HCT116 (cell line): ENCODE data around the gene TASL. TPM values are rescaled to one million over a fixed set of nuclear protein-coding genes. Genes with fewer than 3 reads are reported as not detected.

ENCODE experiments used
- ATAC-seq: fragments of 200-7000 bp; cut with Tn5 transposase; 2 replicates; pipeline ENCODE4 v1.9.1; 2020; ENCODE audit warnings: mild to moderate bottlenecking, moderate library complexity
- BruUV-seq: library from RNA; stranded (reverse); fragments of 400-500 nt; replicated peaks from 2 replicates; lab custom pipeline; 2021; lab: Mats Ljungman, UMichigan
- CTCF ChIA-PET: fragments of 300-600 bp; sonication (Branson Sonifier 250); formaldehyde crosslinking; loops from one replicate; lab custom pipeline; 2021; ENCODE audit warnings: antibody characterized with exemption; lab: Charles Lee
- POLR2A ChIA-PET: fragments of 300-600, 350-600 bp; sonication (Branson Sonifier 250); formaldehyde crosslinking; loops from one replicate; lab custom pipeline; 2021; ENCODE audit warnings: antibody characterized with exemption; lab: Charles Lee
- RAD21 ChIA-PET, 2 experiments: fragments of 300-600 bp; sonication (Branson Sonifier 250); formaldehyde crosslinking; loops; one replicate each; lab custom pipeline; 2023; ENCODE audit warnings: low total read pairs in 2 of 2; ENCODE audit not compliant: uncharacterized antibody in 2 of 2, unreplicated experiment in 2 of 2, low non-redundant PET in 1 of 2; lab: Charles Lee
- DNase-seq: peaks from one replicate; pipeline ENCODE4 v3.0.0-alpha.2; 2010; ENCODE audit warnings: low read depth, low spot score
- H2AFZ ChIP-seq: fragments of 200-600 bp; shearing (Covaris generic), sonication (generic); 2 replicates; pipeline ENCODE4 v1.6.1; 2017; ENCODE audit warnings: low read depth, mixed run types, mixed read lengths, antibody characterized with exemption, low read length; ENCODE audit not compliant: poor library complexity, severe bottlenecking
- H3K27ac ChIP-seq: 2 replicates; pipeline ENCODE4 v1.5.1; 2012; ENCODE audit warnings: low read depth, low read length
- H3K27me3 ChIP-seq: fragments of 200-600 bp; sonication (generic); 2 replicates; pipeline ENCODE4 v1.6.1; 2016; ENCODE audit warnings: mixed run types, low read length, mixed read lengths; ENCODE audit not compliant: insufficient read depth
- H3K36me3 ChIP-seq, 2 experiments: fragments of 200-500 bp in 1 of 2; fragments of 200-600 bp in 1 of 2; sonication (Bioruptor generic) in 1 of 2; sonication (generic) in 1 of 2; 2 replicates each; pipeline versions ENCODE4 v1.5.1 to v1.6.1; 2014 to 2016; ENCODE audit warnings: low read length in 2 of 2, inconsistent platforms in 1 of 2, mixed read lengths in 1 of 2, mixed run types in 1 of 2; ENCODE audit not compliant: insufficient read depth in 2 of 2, control insufficient read depth in 1 of 2
- H3K4me1 ChIP-seq, 2 experiments: fragments of 200-600 bp in 1 of 2; sonication (generic) in 1 of 2; 2 replicates each; pipeline versions ENCODE4 v1.5.1 to v1.6.1; 2012 to 2017; ENCODE audit warnings: low read length in 2 of 2, inconsistent platforms in 1 of 2, mild to moderate bottlenecking in 1 of 2, mixed read lengths in 1 of 2, mixed run types in 1 of 2, moderate library complexity in 1 of 2; ENCODE audit not compliant: insufficient read depth in 2 of 2, control insufficient read depth in 1 of 2
- H3K4me2 ChIP-seq: fragments of 200-600 bp; sonication (generic); 2 replicates; pipeline ENCODE4 v1.6.1; 2017; ENCODE audit warnings: mixed run types, low read length, mixed read lengths
- H3K4me3 ChIP-seq, 2 experiments: fragments of 200-600 bp in 1 of 2; sonication (generic) in 1 of 2; replicated peaks in 1 of 2; 2 replicates each; pipeline ENCODE4 v1.5.1; 2011 to 2016; ENCODE audit warnings: low read length in 2 of 2, control low read depth in 1 of 2, low read depth in 1 of 2, mild to moderate bottlenecking in 1 of 2, mixed read lengths in 1 of 2, mixed run types in 1 of 2
- H3K79me2 ChIP-seq: fragments of 200-600 bp; sonication (generic); 2 replicates; pipeline ENCODE4 v1.6.1; 2017; ENCODE audit warnings: mild to moderate bottlenecking, mixed run types, low read length, moderate library complexity, mixed read lengths; ENCODE audit not compliant: insufficient read depth
- H3K9ac ChIP-seq: fragments of 200-600 bp; sonication (generic); 2 replicates; pipeline ENCODE4 v1.6.1; 2016; ENCODE audit warnings: low read length, mixed read lengths
- H3K9me2 ChIP-seq: fragments of 200-600 bp; sonication (generic), shearing (Covaris generic); 2 replicates; pipeline ENCODE4 v1.6.1; 2017; ENCODE audit warnings: mixed run types, mild to moderate bottlenecking, moderate library complexity; ENCODE audit not compliant: insufficient read depth
- H3K9me3 ChIP-seq, 2 experiments: fragments of 200-500 bp in 1 of 2; fragments of 200-600 bp in 1 of 2; sonication (Bioruptor generic) in 1 of 2; sonication (generic) in 1 of 2; 2 replicates each; pipeline ENCODE4 v1.6.1; 2014 to 2017; ENCODE audit warnings: low read length in 2 of 2, mixed read lengths in 2 of 2, inconsistent platforms in 1 of 2, low read depth in 1 of 2, mild to moderate bottlenecking in 1 of 2, mixed run types in 1 of 2, moderate library complexity in 1 of 2; ENCODE audit not compliant: control insufficient read depth in 1 of 2, insufficient read depth in 1 of 2
- H4K20me1 ChIP-seq: fragments of 200-600 bp; sonication (generic), shearing (Covaris generic); 2 replicates; pipeline ENCODE4 v1.6.1; 2017; ENCODE audit warnings: mixed run types, mild to moderate bottlenecking, moderate library complexity; ENCODE audit not compliant: insufficient read depth
- CBX3 ChIP-seq: IDR thresholded peaks from 2 replicates; pipeline ENCODE4 v1.6.1; 2012; ENCODE audit warnings: low read depth
- CEBPB ChIP-seq: IDR thresholded peaks from 2 replicates; pipeline ENCODE4 v1.6.1; 2012; ENCODE audit warnings: low read depth
- EGR1 ChIP-seq: IDR thresholded peaks from 2 replicates; pipeline ENCODE4 v1.6.1; 2012; ENCODE audit warnings: low read depth
- ELF1 ChIP-seq: IDR thresholded peaks from 2 replicates; pipeline ENCODE4 v1.6.1; 2012; ENCODE audit warnings: low read depth, borderline replicate concordance
- EZH2 ChIP-seq: fragments of 200-600 bp; sonication (generic); IDR thresholded peaks from 2 replicates; pipeline ENCODE4 v1.6.1; 2017; ENCODE audit warnings: antibody characterized with exemption, mixed run types
- EZH2phosphoT487 ChIP-seq: fragments of 200-600 bp; IDR thresholded peaks from 2 replicates; pipeline ENCODE4 v1.6.1; 2018; ENCODE audit warnings: antibody characterized with exemption, borderline replicate concordance
- FOSL1 ChIP-seq: IDR thresholded peaks from 2 replicates; pipeline ENCODE4 v1.6.1; 2012; ENCODE audit warnings: low read depth
- JUND ChIP-seq: IDR thresholded peaks from 2 replicates; pipeline ENCODE4 v1.6.1; 2012
- POLR2A ChIP-seq: IDR thresholded peaks from 2 replicates; pipeline ENCODE4 v1.7.0; 2011; ENCODE audit warnings: borderline replicate concordance; ENCODE audit not compliant: insufficient read depth, insufficient read length; ENCODE audit errors: extremely low read depth
- POLR2AphosphoS5 ChIP-seq: IDR thresholded peaks from 2 replicates; pipeline ENCODE4 v1.6.1; 2011; ENCODE audit warnings: mild to moderate bottlenecking, low read depth, low read length, moderate library complexity
- RAD21 ChIP-seq: IDR thresholded peaks from 2 replicates; pipeline ENCODE4 v1.6.1; 2012; ENCODE audit warnings: low read depth, mild to moderate bottlenecking
- REST ChIP-seq: IDR thresholded peaks from 2 replicates; pipeline ENCODE4 v1.6.1; 2012; ENCODE audit warnings: low read depth
- SP1 ChIP-seq: IDR thresholded peaks from 2 replicates; pipeline ENCODE4 v1.6.1; 2012; ENCODE audit warnings: low read depth
- TCF7L2 ChIP-seq: IDR thresholded peaks from 2 replicates; pipeline ENCODE4 v1.7.0; 2011; ENCODE audit warnings: borderline replicate concordance, inconsistent platforms; ENCODE audit not compliant: insufficient read depth, insufficient read length; ENCODE audit errors: extremely low read depth
- YY1 ChIP-seq: IDR thresholded peaks from 2 replicates; pipeline ENCODE4 v1.6.1; 2011; ENCODE audit warnings: low read length, low read depth, moderate library complexity, mild to moderate bottlenecking; ENCODE audit not compliant: insufficient replicate concordance; ENCODE audit errors: extremely low read depth
- ZBTB33 ChIP-seq: IDR thresholded peaks from 2 replicates; pipeline ENCODE4 v1.6.1; 2011; ENCODE audit warnings: mild to moderate bottlenecking, low read length, moderate library complexity; ENCODE audit not compliant: insufficient replicate concordance; ENCODE audit errors: extremely low read depth
- ZFX ChIP-seq: fragments of 450-650 bp; IDR thresholded peaks from 2 replicates; pipeline ENCODE4 v1.6.1; 2017
- ZNF274 ChIP-seq: fragments of 200-500 bp; sonication (Bioruptor generic); IDR thresholded peaks from 2 replicates; pipeline ENCODE4 v1.6.1; 2014; ENCODE audit warnings: mild to moderate bottlenecking, low read depth, low read length, inconsistent platforms
- intact Hi-C: fragments of 100-400 bp; cut with micrococcal nuclease; formaldehyde crosslinking; loops from 2 replicates; pipeline ENCODE4 v1.10.0; 2022
- total RNA-seq: library from RNA; stranded (reverse); gene quantifications from one replicate; pipeline ENCODE4 v1.2.1, GENCODE V29; 2021; ENCODE audit not compliant: unreplicated experiment
- TF ChIP-seq, protein P1 (sequence below): IDR thresholded peaks from 2 replicates; pipeline ENCODE4 v1.6.1; 2012
- TF ChIP-seq, protein P2 (sequence below): IDR thresholded peaks from 2 replicates; pipeline ENCODE4 v1.6.1; 2012

The TASL gene
- total RNA-seq, 1 experiment from 2014 or later: not detected

DNA sequence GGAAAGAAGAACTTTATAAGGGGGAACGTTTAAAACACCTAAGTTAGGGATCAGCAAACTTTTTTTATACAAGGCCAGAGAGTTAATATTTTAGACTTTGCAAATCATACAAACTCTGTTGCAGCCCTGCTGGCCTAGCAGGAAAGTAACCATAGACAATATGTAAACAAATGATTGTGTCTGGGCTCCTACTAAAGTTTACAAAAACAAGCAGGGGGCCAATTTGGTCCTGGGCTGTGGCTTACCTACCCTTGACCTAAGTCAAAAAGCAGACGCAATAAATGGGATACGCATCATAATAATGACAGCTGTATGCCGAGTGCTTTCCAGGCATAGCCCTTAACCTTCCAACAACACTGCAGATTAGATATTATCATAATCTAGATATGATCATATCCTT is 4.9 kb downstream of the TASL start:
- H3K9me2 ChIP-seq: no peaks in the 10 kb centered on the region
- H3K9me3 ChIP-seq: no peaks in the 10 kb centered on the region
- H3K27ac ChIP-seq: no peak overlapping the region
- TF ChIP-seq ELF1: no peak
- no peak for TF ChIP-seq EZH2
- TF ChIP-seq SP1: no peak
- TF ChIP-seq TCF7L2: no peak
- no peak for TF ChIP-seq POLR2AphosphoS5
- TF ChIP-seq POLR2A: no peak
- no peak for TF ChIP-seq ZFX
- TF ChIP-seq YY1: no peak
- TF ChIP-seq ZNF274: no peak
- TF ChIP-seq RAD21: no peak
- TF ChIP-seq EZH2phosphoT487: no peak
- no peak for TF ChIP-seq CEBPB
- no peak for TF ChIP-seq CBX3
- TF ChIP-seq JUND: no peak
- no peak for TF ChIP-seq REST
- TF ChIP-seq FOSL1: no peak
- TF ChIP-seq, protein P1, sequence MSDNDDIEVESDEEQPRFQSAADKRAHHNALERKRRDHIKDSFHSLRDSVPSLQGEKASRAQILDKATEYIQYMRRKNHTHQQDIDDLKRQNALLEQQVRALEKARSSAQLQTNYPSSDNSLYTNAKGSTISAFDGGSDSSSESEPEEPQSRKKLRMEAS: no peak
- TF ChIP-seq ZBTB33: no peak
- TF ChIP-seq, protein P2, sequence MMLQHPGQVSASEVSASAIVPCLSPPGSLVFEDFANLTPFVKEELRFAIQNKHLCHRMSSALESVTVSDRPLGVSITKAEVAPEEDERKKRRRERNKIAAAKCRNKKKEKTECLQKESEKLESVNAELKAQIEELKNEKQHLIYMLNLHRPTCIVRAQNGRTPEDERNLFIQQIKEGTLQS: no peak
- no peak for TF ChIP-seq EGR1
- no peaks in the 10 kb centered on the region for H3K36me3 ChIP-seq
- DNase-seq (no peak), ATAC-seq (no peak)
- BruUV-seq: no TSS peak
- no peaks in the 10 kb centered on the region for H3K4me1 ChIP-seq
- intact Hi-C loops: no loop called here
- H4K20me1 ChIP-seq: no peaks in the 10 kb centered on the region
- no peak overlapping the region for H3K9ac ChIP-seq
- no peak overlapping the region for H3K4me3 ChIP-seq
- H3K27me3 ChIP-seq: no peaks in the 10 kb centered on the region
- H3K4me2 ChIP-seq: no peak overlapping the region
- POLR2A ChIA-PET: no interaction called here
- RAD21 ChIA-PET: no interaction called here
- no peak overlapping the region for H2AFZ ChIP-seq
- no peaks in the 10 kb centered on the region for H3K79me2 ChIP-seq
- CTCF ChIA-PET: interaction anchor here (2.2 kb wide), 1 partner anchor 21 kb away, joined by 8 read pairs; no protein-coding TSS in a partner anchor
